HG02759 (cell line): ENCODE results near the gene PUM1.
"Not testable (repeated sequence)": the region's sequence is repeated elsewhere in the genome, so short reads cannot be mapped to it uniquely, and the experiment has no call there.

Experiments
- ATAC-seq: cut with Tn5 transposase; IDR thresholded peaks from one replicate; pipeline ENCODE4 v1.9.1; 2021; ENCODE audit warnings: mild to moderate bottlenecking, moderate library complexity; ENCODE audit not compliant: unreplicated experiment

The PUM1 gene

DNA sequence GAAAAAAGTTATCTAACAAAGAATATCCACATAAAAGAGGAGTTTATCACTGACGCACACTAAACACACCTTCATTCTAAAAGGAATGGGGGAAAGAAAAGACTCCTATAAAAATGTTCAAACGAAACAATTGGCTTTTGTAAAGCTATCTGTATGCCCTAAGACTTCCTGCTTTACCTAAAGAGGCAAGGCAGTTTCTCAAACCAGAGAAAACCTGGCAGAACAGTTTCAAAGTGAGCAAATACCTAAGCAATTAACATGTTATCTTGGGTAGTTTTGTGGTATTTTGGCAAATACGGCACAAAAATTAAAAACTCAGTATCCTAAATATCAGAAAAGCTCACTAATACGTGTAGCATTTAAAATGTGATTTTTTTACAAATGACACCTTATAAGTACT, 1.9 kb downstream of the PUM1 start:
- ATAC-seq = no peak

DNA sequence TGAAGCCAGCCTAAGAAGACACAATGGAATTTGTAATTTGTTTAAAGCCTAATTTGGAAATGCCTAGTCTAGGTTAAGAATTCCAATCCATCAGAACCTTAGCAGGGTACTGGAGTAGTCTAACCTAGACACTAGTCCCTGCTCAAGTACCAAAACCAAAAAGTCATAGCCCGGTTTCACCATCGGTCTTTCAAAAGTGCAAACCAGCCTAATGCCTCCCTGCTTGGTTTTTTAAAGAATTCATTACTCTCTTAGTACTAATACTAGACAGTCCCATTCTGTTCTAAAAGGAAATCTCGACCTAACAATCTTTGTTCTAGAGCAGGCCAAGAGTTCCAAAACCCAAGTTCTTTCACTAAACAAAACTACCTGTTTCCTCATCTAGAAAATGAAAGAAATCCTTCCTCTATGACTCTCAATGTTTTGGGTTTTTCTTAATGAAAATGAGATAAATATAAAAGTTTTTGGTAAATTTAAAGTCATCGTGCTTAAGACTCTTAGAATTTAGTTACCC, 2.6 kb downstream of the PUM1 start:
- ATAC-seq = no peak

DNA sequence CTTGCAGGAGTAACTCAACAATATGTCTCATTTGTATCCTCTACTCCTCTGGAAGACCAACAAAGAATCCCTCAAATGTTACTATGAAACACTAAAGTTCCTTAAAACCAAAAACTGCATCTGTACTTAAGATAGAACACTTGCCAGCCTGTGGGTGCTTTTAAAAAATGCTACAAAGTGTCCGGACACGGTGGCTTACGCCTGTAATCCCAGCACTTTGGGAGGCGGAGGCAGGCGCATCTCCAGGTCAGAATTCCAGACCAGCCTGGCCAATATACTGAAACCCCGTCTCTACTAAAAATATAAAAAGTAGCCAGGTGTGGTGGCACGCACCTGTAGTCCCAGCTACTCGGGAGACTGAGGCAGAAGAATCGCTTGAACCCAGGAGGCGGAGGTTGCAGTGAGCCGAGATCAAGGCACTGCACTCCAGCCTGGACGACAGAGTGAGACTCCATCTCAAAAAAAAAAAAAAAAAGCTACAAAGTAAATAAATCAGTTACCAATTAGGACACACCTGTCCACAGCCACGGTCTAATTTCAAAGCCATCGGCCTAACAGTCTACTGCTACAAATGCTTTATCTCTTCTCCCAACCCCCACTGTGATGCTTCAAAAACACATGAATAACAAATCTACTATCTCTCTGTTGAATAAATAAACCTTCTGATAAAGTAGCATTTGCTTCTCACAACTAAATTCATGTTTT, 3.2 kb downstream of the PUM1 start:
- not testable (repeated sequence) for ATAC-seq

DNA sequence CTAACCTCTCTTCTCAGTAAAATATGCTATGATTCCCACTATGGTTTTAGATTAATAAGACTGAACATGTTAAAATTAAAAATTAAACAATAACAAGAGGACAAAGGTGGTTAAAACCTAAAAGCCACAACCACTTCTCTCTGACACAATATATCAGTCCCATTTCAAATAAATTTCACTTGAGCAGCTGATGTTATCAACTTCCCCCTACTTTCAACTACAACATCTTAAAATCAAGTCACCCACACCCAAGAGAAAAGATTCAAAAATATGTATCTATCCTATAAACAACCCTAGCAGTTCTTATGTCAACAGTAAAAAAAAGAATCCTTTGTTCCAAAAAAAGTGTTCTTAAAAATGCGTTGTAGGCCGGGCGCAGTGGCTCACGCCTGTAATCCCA, 7.5 kb downstream of the PUM1 start:
- no peak for ATAC-seq

DNA sequence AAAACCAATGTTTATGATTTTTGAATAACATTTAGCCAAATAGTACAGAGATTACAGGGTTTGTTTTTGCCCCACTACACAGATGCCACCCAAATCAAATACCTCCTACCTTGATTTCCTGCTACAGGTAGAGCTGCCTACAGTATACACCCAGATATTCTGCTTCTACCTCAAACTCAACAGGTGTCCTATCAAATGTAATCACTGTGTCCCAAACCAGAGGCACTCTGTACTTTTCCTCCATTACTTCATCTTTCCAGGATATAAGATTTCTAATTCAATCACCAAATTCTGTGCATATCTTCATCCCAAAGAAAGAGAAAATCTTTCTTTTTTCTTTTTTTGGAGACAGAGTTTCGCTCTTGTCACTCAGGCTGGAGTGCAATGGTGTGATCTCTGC, 9.6 kb downstream of the PUM1 start:
- no peak for ATAC-seq

DNA sequence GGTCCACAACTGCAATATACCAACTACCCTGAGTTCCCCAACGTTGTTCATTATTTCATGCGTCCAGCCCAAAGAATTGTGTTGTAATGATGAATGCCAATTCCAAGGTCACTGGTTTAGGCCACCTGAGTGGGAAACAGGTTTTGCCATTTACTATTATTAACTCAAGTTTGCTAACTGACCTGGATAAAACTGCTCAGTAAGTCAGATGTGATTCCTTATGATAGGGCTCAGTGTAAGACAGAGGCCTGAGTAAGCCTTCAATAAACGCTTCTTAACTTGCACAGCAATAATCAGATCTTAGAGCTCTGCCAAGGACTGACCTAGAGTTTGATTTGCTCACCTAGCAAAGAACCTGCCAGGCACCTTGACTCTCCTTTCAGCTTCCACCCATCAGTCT, 10.0 kb downstream of the PUM1 start:
- no peak for ATAC-seq

DNA sequence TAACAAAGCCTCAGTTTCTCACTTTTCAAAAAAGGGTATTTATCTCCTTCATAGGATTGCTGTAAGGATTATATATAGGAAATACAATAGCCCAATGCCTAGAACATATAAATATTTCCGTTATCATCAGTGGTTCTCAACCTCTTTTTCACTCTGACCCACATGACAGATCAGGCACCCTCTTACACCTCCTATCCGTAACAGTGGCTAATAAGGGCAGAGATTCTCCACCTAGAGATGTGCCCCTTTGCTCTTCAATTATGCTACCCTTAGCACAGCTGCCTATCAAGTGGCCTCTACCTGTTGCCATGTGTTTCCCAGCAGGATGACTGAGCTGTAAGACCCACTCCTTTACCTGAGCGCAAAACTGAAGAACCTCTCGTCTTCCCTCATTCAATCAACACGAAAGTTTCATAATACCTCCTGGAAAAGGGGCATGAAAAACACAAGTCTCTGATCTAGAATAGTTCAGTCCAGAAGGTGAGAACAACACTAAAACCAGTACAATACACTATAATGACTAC, 10.5 kb downstream of the PUM1 start:
- ATAC-seq = no peak

DNA sequence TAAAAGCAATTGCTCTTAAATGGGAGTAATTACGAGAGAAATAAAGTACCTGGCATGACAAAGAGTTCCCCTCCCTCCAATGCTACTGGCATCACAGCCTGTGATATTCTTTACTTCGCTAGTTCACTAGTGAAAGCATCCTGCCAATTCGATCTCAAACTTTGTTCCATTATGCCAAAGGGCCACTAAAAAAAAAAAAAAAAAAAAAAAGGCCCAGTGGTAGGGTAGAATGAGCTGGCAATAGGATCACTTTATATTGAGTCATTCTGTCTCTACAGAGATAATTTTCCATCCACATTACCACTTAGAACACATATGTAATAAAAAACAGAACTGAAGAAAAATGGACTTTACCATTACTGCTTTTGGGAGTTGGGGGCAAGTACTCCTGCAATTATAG, 11.2 kb downstream of the PUM1 start:
- ATAC-seq = no peak

DNA sequence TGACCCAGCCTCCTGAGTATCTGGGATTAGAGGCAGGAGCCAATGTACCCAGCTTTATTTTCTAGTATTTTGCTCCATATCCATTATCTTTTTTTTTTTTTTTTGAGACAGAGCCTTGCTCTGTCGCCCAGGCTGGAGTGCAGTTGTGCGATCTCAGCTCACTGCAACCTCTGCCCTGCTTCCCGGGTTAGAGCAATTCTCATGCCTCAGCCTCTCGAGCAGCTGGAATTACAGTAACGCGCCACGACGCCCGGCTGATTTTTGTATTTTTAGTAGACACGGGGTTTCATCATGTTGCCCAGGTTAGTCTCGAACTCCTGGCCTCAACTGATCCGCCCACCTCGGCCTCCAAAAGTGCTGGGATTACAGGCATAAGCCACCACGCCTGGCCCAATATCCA, 12.9 kb downstream of the PUM1 start:
- ATAC-seq = not testable (repeated sequence)

DNA sequence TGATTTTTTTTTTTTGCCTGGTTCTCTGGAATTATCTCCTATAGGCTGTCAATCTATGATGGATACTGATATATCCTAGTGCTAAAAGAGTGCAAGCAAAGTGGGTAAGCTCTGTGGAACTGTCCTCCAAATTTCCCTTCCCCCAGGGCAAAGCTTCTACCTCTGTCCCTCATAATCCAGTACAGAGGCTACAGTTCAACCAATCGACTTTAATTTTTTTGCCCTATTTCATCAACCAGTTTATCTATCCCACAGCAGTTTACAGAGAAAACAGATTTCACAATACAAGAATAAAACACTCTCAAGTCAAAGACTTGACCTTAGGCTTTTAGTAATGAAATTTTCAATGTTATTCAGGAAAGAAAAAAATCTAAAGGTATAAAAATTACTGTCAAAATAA, 13.9 kb downstream of the PUM1 start:
- no peak for ATAC-seq

DNA sequence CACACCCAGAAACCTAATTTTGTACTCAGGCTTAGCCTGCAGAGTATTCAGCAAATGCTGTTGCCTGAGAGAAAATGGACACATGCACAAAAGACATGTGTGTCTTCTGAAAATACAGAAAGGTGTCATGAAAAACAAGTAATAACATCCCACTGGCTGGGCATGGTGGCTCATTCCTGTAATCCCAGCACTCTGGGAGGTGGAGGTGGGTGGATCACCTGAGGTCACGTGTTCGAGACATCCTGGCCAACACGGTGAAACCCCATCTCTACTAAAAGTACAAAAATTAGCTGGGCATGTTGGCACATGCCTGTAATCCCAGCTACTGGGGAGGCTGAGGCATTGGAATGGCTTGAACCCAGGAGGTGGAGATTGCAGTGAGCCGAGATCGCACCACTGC, 18.0 kb downstream of the PUM1 start:
- ATAC-seq = not testable (repeated sequence)

DNA sequence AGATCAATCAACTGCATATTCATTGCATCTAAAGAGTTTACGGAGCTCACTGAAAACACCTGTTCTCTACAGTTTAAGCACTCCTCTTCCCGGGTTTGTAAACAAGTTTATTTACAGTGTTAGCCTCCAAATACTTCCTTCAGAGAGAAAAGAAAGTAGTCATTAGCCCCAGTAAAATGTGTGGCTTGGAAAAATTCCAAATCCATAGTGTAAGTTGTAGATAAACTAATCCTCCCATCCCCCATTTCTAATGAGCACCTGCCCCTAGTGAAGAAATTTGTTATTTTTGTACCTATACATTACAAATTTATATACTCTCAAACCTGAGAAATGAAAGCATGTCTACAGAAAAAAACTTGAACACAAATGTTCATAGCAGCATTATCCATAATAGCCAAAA, 21.9 kb downstream of the PUM1 start:
- ATAC-seq = no peak

DNA sequence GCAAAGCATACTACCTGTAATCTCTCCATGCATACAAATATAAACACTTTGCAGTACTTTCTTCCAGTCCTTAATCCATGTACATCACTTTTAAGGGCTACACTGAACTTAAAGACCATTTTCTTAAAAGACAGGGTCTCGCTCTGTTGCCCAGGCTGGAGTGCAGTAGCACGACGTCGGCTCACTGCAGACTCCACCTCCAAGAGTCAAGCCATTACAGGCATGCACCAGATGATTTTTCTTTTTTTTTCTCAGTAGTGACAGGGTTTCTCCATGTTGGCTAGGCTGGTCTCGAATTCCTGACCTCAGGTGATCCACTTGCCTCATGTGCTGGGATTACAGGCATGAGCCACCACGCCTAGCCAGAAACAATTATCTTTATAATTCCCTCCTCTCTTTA, 22.9 kb downstream of the PUM1 start:
- no peak for ATAC-seq

DNA sequence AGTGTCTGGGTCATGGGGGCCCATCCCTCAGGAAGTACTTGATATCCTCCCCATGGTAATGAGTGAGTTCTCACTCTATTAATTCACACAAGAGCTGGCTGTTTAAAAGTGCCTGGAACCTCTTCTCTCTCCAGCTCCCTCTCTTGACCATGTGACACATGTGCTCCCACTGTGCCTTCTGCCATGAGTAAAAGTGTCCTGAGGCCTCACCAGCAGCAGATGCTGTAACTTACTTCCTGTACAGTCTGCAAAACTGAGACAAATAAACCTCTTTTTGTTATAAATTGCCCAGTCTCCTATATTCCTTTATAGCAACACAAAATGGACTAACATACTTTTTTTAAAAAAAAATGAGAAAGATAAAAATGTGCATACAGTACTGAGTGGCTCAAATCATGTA, 24.0 kb downstream of the PUM1 start:
- ATAC-seq = no peak

DNA sequence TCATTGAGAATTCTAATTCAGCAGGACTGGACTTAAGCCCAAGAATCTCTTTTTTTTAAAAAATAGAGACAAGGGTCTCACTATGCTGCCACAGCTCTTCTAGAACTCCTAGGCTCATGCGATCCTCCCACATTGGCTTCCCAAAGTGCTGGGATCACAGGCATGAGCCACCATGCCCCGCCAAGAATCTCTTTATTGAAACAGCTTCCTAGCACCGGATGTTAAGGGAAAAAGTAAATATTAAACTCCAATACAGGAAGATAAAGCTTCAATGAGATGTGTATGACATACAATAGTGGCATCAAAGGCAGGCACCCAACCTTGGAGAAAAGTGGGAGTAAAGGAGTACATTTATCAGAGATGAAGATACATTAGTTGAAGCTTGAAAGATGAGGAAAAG, 25.5 kb downstream of the PUM1 start:
- no peak for ATAC-seq

DNA sequence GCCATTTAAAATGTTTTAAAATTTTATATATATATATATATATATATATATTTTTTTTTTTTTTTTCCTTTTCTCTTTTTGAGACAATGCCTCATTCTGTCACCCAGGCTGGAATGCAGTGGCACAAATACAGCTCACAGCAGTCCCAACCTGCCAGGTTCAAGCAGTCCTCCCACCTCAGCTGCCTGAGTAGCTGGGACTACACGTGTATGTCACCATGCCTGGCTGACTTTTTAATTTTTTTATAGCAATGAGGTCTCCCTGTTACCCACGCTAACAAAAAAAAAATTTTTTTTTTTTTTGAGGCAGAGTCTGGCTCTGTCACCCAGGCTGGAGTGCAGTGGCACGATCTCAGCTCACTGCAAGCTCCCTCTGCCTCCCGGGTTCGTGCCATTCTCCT, 26.6 kb downstream of the PUM1 start:
- ATAC-seq = not testable (repeated sequence)

DNA sequence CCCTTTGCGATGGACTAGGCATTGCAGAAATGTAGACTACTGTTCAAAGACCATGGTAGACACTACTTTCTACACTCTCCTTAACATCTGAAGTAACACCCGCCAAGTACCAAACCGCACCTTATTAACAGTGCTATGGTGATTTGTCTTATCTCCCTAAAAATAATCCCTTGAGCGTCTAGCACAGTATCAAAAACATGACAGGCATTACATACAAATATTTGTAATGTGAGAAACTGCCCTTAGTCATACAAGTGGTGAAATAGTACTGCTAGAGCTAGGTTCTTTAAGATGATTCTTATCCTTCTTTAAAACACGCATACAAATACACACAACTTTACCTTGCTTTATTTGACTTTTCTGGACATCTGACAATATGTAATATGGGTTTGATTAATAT, 27.2 kb downstream of the PUM1 start:
- ATAC-seq = no peak

DNA sequence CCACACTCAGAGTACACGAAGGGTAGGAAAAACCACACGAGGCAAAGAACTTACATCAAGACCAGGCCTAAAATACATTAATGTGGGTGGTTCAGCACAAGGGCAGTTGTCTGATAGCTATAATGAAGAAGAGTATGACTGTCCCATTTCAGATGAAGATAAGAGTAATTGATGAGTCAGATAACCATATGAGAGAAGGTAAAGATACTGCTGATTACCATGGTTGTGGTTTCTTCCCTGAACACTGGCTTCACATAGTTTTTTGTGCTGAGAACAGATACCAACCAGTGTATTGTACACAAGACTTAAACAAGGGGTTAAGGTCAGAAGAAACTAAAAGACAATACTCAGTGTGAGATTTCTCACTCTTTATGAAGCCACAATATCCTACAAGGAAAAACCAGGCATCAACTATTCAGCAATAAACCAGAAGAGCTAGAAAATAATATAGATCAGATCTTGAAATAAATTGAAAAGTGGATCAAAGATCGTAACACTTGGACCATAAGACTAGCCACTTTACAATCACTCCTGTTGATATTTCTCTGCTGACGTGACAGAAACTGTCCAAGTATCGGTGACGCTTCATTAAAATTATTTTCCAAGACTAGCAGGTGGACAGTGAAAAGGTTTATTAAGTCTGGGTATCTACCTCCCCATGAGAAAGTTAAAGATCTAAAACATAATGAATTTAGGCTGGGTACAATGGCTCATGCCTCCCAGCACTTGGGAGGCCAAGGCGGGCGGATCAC, 28.6 kb downstream of the PUM1 start:
- ATAC-seq = no peak

DNA sequence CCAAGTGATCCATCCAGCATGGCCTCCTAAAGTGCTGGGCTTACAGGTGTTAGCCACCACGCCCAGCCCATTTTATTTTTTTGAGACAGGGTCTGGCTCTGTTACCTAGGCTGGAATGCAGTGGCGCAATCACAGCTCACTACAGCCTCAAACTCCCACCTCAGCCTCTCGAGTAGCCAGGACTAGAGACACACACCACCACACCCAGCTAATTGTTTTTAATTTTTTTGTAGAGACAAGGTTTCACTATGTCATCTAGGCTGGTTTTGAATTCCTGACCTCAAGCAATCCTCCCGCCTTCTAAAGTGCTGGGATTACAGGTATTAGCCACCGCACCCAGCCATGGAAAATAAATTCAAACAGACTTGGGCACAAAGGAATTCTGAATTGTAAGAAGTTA, 31.9 kb downstream of the PUM1 start:
- ATAC-seq = no peak

DNA sequence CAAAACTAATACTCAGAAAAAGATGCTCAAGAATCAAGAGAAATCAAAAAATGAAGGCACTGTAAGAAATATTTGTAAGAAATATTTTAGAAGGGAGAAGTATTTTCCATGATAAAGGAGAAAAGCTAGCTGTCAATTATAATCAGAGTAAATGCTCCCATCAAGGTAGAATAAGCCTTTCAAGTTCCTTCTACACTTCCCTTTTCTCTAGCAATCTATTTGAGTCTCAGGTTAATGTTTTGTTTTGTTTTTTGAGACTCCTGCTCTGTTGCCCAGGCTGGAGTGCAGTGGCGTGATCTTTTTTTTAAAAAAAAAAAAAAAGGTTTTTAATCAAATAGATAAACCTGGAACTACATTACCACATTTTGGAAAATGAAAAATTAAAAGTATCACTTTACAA, 33.3 kb downstream of the PUM1 start:
- ATAC-seq = no peak

DNA sequence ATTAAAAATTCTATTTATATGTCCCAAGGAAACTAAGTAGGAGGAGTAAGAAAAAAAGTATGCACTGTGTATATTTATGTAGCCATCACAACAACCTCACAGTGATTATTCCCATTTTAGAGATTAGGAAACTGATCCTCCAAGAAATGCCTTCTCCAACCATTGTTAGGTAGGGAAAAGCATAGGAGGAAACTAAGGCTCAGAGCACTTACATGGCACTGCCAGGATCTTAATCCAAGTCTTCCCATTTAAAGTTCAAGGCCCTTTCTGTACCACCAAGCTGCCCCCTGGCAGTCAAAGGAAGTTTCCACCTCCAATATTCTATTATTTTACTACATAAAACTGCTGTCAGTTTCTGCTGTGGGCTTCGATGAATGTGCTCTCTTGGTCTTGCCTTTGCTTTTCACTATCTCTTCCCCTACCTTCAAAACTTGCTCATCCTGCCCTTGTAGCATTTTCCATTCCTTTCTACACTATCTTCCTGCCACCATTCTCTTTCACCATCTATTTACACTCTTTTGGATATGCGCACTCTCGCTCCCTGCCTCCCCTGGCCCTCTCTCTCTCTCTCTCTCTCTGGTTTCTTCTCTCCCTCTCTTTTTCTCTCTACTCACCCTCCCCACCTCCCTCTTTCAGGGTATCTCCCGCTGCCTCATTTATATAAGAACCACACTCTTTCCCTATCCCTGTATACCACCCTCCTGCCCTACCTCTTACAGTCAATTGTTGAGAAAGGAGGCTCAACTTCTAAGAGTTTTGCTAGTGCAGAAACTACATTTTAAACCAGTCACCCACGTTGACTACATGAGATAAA, 34.0 kb downstream of the PUM1 start:
- ATAC-seq = no peak
